CD4-positive, alpha-beta T cell treated with Interleukin-12 subunit alpha and Interleukin-12 subunit beta, for 1 hour (primary cell): ENCODE measurements around the gene MPP7.
A peak's percentile ranks its signal among the peaks of the same experiment; 100 is the strongest.

Experiments
- DNase-seq: peaks from one replicate; pipeline ENCODE4 v3.0.0-alpha.2; 2020

The MPP7 gene

GRCh38 chr10:28304032-28304571 is 1.2 kb upstream of the MPP7 start:
- DNase-seq: no peak

GRCh38 chr10:28302012-28302637 is 739 bp downstream of the MPP7 start:
- DNase-seq: no peak

GRCh38 chr10:28300027-28300426 is 2.8 kb downstream of the MPP7 start:
- peak; percentile 41 for DNase-seq

GRCh38 chr10:28298951-28299350 is 3.9 kb downstream of the MPP7 start:
- DNase-seq: no peak

DNA sequence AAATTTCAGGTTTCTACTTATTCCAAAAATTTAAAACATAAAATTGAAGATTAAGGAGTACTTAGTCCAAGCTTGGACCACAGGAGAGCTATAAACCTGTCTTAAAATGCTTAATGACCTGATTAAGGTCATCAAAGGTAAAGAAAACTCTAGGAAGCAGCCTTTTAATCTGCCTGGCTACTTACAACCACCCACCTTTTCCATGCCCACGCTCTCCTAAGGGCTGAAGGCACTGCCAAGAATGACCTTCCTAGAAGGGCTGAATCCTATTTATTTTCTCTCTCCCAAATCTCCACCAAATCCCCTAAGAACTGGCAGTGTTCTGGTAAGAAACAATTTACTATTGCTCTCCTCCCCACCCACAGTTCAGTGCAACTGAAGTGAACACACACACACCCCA is 6.8 kb downstream of the MPP7 start:
- no peak for DNase-seq

GRCh38 chr10:28295336-28295735 is 7.5 kb downstream of the MPP7 start:
- no peak for DNase-seq

DNA sequence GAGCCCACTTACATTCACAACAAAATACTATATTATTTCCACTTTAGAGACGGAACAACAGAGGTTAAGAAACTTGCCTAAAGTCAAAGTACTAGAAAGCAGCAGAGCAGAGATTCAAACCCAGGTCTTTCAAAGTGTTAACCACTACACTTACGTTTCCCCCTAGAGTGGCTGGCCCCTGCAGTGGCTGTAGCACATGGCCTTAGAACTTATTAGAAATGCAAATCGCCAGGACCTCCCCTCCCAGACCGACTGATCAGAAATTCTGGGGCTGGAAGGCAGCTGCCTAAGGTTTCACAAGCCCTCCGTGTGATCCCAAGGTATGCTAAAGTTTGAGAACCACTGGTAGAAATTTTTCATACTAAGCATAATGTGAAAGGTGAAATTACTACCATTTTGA is 8.1 kb downstream of the MPP7 start:
- no peak for DNase-seq

- DNase-seq: no peak
Measured at GRCh38 chr10:28294169-28294532, 8.7 kb downstream of the MPP7 start.

- DNase-seq: no peak
Measured at GRCh38 chr10:28293236-28294168, 9.4 kb downstream of the MPP7 start.

DNA sequence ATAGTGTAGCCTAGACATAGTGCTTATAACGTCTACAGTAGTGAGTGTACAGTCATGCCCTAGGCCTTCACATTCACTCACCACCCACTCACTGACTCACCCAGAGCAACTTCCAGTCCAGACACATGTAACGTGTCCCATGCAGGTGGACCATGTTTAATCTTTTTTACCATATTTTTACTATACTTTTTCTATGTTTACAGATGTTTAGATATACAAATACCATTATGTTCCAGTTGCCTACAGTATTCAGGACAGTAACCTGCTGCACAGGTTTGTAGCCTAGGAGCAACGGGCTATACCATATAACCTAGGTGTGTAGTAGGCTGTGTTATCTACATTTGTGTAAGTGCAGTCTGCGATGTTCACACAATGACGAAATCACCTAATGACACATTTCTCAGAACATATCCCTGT is 11.0 kb downstream of the MPP7 start:
- DNase-seq: no peak

GRCh38 chr10:28285816-28286215 is 17.0 kb downstream of the MPP7 start:
- no peak for DNase-seq

GRCh38 chr10:28284126-28284525 is 18.7 kb downstream of the MPP7 start:
- DNase-seq: no peak

DNA sequence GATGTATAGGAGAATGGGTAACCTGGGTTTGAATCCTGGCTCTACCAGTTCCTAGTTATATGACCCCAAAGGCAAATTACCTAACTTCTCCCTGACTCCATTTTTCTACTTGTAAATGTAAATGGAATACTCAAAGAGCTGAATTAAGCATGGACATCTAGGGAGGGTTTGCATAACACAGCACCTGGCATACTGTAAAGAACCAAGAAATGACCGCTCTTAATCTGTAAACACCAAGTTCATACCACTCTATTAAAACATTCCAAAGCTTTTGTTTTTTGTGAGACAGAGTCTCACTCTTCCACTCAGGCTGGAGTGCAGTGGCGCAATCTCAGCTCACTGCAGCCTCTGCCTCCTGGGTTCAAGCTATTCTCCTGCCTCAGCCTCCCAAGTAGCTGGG is 19.6 kb downstream of the MPP7 start:
- DNase-seq: no peak

DNA sequence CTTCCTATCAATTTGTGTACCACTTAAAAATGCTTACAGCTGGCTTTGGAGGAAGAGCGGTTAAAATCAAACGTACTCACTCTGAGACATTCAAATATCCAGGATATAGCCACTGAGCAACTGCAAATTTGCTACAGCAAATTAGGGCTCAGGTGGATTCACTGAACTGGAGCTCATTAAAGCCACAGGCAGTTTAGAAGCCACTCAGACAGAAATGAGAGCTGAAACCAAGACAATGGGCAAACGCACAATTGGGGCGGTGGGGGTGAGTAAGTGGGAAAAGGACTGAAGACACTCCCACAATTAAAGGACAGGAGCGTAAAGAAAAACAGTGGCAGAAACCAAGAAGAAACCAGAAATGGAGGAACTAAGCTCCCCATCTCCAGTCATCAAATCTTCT is 20.5 kb downstream of the MPP7 start:
- no peak for DNase-seq

DNA sequence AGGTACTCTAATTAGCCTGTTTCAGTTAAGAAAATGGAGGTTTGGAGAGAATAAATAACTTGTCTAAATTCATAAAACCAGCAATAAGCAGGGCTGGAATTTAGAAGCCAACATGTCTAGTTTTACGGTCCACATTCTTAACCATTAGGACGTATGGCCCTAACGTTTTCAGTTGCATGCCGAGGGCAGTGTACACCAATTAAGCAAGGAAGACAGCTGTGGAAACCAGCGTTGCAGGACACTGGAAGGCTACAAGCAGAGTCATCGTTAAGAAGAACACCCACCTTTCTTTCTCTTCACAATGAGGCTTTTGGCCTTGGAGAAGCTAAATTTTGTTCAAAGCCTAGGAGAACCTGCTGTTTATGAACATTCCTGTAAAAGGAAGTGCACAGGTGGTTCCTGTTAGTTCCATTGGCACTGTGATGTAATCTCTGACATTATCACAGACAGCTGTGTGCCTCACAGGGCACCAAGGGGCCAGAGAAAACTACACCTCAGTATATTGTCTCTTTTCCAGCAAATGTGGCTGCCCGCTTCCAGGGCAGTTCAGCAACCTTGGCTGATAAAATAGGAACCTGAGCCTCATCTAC is 21.0 kb downstream of the MPP7 start:
- no peak for DNase-seq

DNA sequence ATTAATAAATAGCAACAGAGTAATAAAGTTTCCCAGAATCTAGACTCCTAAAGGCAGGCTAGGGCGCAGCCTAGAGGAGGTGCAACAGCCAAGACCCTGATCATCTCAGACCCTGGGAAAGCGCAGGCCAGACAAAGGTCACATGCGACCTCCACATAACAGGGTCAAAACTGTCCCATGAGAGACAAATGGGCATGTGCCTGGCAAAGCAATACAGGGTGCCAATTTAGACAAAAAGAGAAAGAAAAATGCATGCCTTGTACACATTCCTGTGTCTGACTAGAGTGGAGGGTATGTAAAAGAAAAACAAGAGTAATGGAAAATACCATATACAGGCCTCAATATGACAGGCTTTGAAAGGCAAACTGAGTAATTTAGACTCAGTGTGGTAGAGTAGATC is 22.2 kb downstream of the MPP7 start:
- DNase-seq: no peak

GRCh38 chr10:28279878-28280277 is 23.0 kb downstream of the MPP7 start:
- DNase-seq: no peak

GRCh38 chr10:28278842-28279241 is 24.0 kb downstream of the MPP7 start:
- no peak for DNase-seq

DNA sequence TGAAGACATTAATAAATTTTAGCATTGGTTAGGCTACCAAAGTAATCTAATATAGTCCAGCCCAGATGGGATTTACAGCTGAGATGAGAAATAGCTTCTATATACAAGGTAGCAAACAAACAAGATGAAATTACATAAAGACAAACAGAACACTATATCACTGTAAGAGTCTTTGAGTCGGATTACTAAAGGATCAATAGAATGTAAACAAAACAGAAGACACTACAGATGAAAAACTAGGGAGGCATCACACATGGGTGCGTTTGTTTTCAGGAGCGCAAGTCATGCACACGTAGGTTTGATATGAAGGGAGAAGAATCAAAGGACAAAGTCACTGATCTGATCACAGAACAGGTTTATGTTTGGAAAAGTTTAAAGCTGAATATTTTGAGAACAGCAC is 26.5 kb downstream of the MPP7 start:
- no peak for DNase-seq

GRCh38 chr10:28274475-28274874 is 28.4 kb downstream of the MPP7 start:
- no peak for DNase-seq

- no peak for DNase-seq
Measured at GRCh38 chr10:28273343-28273742, 29.5 kb downstream of the MPP7 start.

DNA sequence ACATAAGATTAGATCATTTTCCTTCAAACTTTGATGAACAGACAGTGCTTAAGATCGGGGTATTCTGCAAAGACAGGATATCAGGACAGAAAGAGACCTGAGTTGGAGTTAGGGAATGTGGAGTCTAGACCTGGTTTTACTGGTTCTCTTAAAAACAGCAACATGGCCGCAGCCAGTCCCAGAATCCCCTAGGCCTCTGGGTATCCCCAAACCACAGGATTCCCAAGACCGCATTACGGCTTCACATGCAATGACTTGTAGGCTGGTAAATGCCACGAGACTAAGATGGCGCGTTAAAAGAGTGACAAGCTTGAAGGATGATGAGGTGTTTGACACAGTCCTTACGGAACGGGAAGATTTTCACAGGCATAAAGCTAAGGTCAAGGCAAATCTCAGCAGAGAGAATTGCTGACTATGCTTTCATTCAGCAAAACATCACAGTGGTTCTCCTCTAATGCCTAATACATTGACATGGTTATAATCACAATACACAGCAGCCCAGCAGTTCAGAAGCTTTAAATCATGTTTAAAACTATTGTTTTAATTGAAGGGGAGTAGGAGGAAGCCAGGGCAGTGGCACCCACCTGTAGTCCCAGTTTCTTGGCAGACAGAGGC is 32.9 kb downstream of the MPP7 start:
- DNase-seq: no peak

- no peak for DNase-seq
Measured at GRCh38 chr10:28266449-28267224, 36.2 kb downstream of the MPP7 start.
